Naive thymus-derived CD4-positive, alpha-beta T cell (primary cell): ENCODE measurements around the gene ARX. TPM values are rescaled to one million over a fixed set of nuclear protein-coding genes. Genes with fewer than 3 reads are reported as not detected.

ENCODE experiments used
- ATAC-seq: fragments of 150-1000 bp; cut with Tn5 transposase; 2 replicates; pipeline ENCODE4 v1.10.0; 2021; ENCODE audit warnings: mild to moderate bottlenecking, moderate library complexity
- CTCF ChIA-PET: fragments of 350-600 bp; sonication (Branson Sonifier 250); formaldehyde crosslinking; loops from one replicate; lab custom pipeline; 2021; ENCODE audit warnings: antibody characterized with exemption; lab: Charles Lee
- POLR2A ChIA-PET: fragments of 350-600 bp; sonication (Branson Sonifier 250); formaldehyde crosslinking; loops from one replicate; lab custom pipeline; 2021; ENCODE audit warnings: antibody characterized with exemption, inconsistent platforms; lab: Charles Lee
- DNase-seq, 9 donors: peaks; one replicate each; pipeline versions ENCODE4 v3.0.0 to v3.0.0-alpha.2; 2020 to 2022; ENCODE audit warnings: mixed read lengths in 1 of 9
- H3K27ac ChIP-seq: one replicate; pipeline ENCODE4 v1.7.0; 2013; ENCODE audit warnings: mild to moderate bottlenecking, low read depth, low read length, moderate library complexity
- H3K27me3 ChIP-seq, 2 donors: one replicate each; pipeline ENCODE4 v1.7.0; 2013; ENCODE audit warnings: low read length in 2 of 2, mild to moderate bottlenecking in 2 of 2, moderate library complexity in 2 of 2; ENCODE audit not compliant: control insufficient read depth in 2 of 2, insufficient read depth in 2 of 2
- H3K36me3 ChIP-seq, 3 experiments: 1 replicate in 2 of 3; 2 replicates in 1 of 3; pipeline ENCODE4 v1.7.0; 2013; ENCODE audit warnings: low read length in 3 of 3, mild to moderate bottlenecking in 3 of 3, moderate library complexity in 1 of 3; ENCODE audit not compliant: insufficient read depth in 3 of 3, control insufficient read depth in 2 of 3
- H3K4me1 ChIP-seq, 2 donors: one replicate each; pipeline ENCODE4 v1.7.0; 2013; ENCODE audit warnings: low read length in 2 of 2, mild to moderate bottlenecking in 2 of 2, moderate library complexity in 1 of 2; ENCODE audit not compliant: control insufficient read depth in 2 of 2, insufficient read depth in 2 of 2
- H3K4me3 ChIP-seq: 2 replicates; pipeline ENCODE4 v1.7.0; 2013; ENCODE audit warnings: mild to moderate bottlenecking, low read length
- H3K9me3 ChIP-seq, 3 experiments: 1 replicate in 2 of 3; 2 replicates in 1 of 3; pipeline ENCODE4 v1.7.0; 2013; ENCODE audit warnings: low read length in 3 of 3; ENCODE audit not compliant: control insufficient read depth in 2 of 3
- H3K27ac Mint-ChIP-seq, 9 donors: one replicate each; pipeline ENCODE4 v1.8.0; 2020 to 2022; ENCODE audit warnings: mixed read lengths in 9 of 9, mild to moderate bottlenecking in 8 of 9, moderate library complexity in 5 of 9, inconsistent platforms in 2 of 9
- H3K27me3 Mint-ChIP-seq, 5 donors: one replicate each; pipeline ENCODE4 v1.8.0; 2021 to 2022; ENCODE audit warnings: mixed read lengths in 5 of 5, mild to moderate bottlenecking in 1 of 5
- H3K36me3 Mint-ChIP-seq, 5 donors: one replicate each; pipeline ENCODE4 v1.8.0; 2020 to 2022; ENCODE audit warnings: mixed read lengths in 5 of 5, mild to moderate bottlenecking in 3 of 5, inconsistent platforms in 1 of 5
- H3K4me1 Mint-ChIP-seq, 7 donors: one replicate each; pipeline ENCODE4 v1.8.0; 2020 to 2022; ENCODE audit warnings: mixed read lengths in 7 of 7, mild to moderate bottlenecking in 3 of 7, inconsistent platforms in 1 of 7
- H3K4me3 Mint-ChIP-seq, 10 donors: one replicate each; pipeline ENCODE4 v1.8.0; 2020 to 2022; ENCODE audit warnings: mild to moderate bottlenecking in 10 of 10, mixed read lengths in 10 of 10, moderate library complexity in 6 of 10, inconsistent platforms in 2 of 10
- H3K9me3 Mint-ChIP-seq, 11 donors: one replicate each; pipeline ENCODE4 v1.8.0; 2020 to 2022; ENCODE audit warnings: mixed read lengths in 11 of 11, mild to moderate bottlenecking in 4 of 11, inconsistent platforms in 1 of 11, moderate library complexity in 1 of 11
- intact Hi-C, 2 donors: fragments of 100-400 bp; cut with micrococcal nuclease; formaldehyde crosslinking; loops; one replicate each; pipeline ENCODE4 v1.15.1; 2023
- polyA plus RNA-seq, 2 donors: library from polyadenylated mRNA; unstranded; fragments of 300-500 nt; fragmentation: Illumina TruSeq; gene quantifications; one replicate each; pipeline ENCODE4 v1.2.3, GENCODE V29; 2021
- total RNA-seq, 6 experiments: library from RNA in 5 of 6; stranded (reverse) in 5 of 6; gene quantifications; 1 replicate in 5 of 6; 2 replicates in 1 of 6; pipeline ENCODE4 v1.2.3 and lab custom pipeline; 2021 to 2026

Gene ARX
- total and polyA plus RNA-seq, 7 experiments from 2014 or later: not detected

GRCh38 chrX:25043192-25043591 lies 27.4 kb upstream of the ARX start:
- peaks cover 0 to 3% (median 0%) of the 10 kb centered on the region in 11 donors for H3K9me3 Mint-ChIP-seq
- H3K36me3 Mint-ChIP-seq: no peaks in the 10 kb centered on the region
- no peaks in the 10 kb centered on the region for H3K36me3 ChIP-seq
- H3K27ac ChIP-seq: no peak overlapping the region
- H3K4me1 Mint-ChIP-seq: peaks cover 0 to 5% (median 0%) of the 10 kb centered on the region in 7 donors
- no peak overlapping the region for H3K27ac Mint-ChIP-seq
- POLR2A ChIA-PET: no interaction called here
- H3K4me3 Mint-ChIP-seq: no peak overlapping the region
- H3K27me3 Mint-ChIP-seq: no peaks in the 10 kb centered on the region
- H3K4me1 ChIP-seq: no peaks in the 10 kb centered on the region
- no peaks in the 10 kb centered on the region for H3K27me3 ChIP-seq
- H3K4me3 ChIP-seq: no peak overlapping the region
- CTCF ChIA-PET: no interaction called here
- H3K9me3 ChIP-seq: no peaks in the 10 kb centered on the region
- no peak for DNase-seq
- no peak for ATAC-seq
- intact Hi-C loops: no loop called here

- no peak overlapping the region for H3K27ac Mint-ChIP-seq
- intact Hi-C loops: no loop called here
- peaks cover 0 to 3% (median 0%) of the 10 kb centered on the region in 11 donors for H3K9me3 Mint-ChIP-seq
- ChIA-PET POLR2A (no interaction called here), CTCF (no interaction called here)
- H3K4me3 Mint-ChIP-seq: no peak overlapping the region
- H3K27me3 ChIP-seq: no peaks in the 10 kb centered on the region
- no peaks in the 10 kb centered on the region for H3K36me3 Mint-ChIP-seq
- no peaks in the 10 kb centered on the region for H3K4me1 Mint-ChIP-seq
- peaks cover 0 to 7% (median 0%) of the 10 kb centered on the region in 5 donors for H3K27me3 Mint-ChIP-seq
- H3K27ac ChIP-seq: no peak overlapping the region
- no peak for ATAC-seq
- H3K36me3 ChIP-seq: no peaks in the 10 kb centered on the region
- H3K4me1 ChIP-seq: no peaks in the 10 kb centered on the region
- no peak for DNase-seq
- no peaks in the 10 kb centered on the region for H3K9me3 ChIP-seq
- no peak overlapping the region for H3K4me3 ChIP-seq
Measured at GRCh38 chrX:25039036-25039435, 23.3 kb upstream of the ARX start.

- no peaks in the 10 kb centered on the region for H3K4me1 ChIP-seq
- H3K36me3 ChIP-seq: no peaks in the 10 kb centered on the region
- Mint-ChIP-seq H3K9me3 (peaks cover 0 to 2% (median 0%) of the 10 kb centered on the region in 11 donors), H3K27me3 (peaks cover 0 to 7% (median 2%) of the 10 kb centered on the region in 5 donors), H3K4me3 (no peak overlapping the region), H3K4me1 (no peaks in the 10 kb centered on the region), H3K36me3 (no peaks in the 10 kb centered on the region), H3K27ac (no peak overlapping the region)
- no peak overlapping the region for H3K27ac ChIP-seq
- POLR2A ChIA-PET: no interaction called here
- intact Hi-C loops: no loop called here
- no peak for DNase-seq
- H3K27me3 ChIP-seq: no peaks in the 10 kb centered on the region
- ATAC-seq: no peak
- no peaks in the 10 kb centered on the region for H3K9me3 ChIP-seq
- no peak overlapping the region for H3K4me3 ChIP-seq
- CTCF ChIA-PET: no interaction called here
Measured at GRCh38 chrX:25034889-25035288, 19.1 kb upstream of the ARX start.

- Mint-ChIP-seq H3K27ac (no peak overlapping the region), H3K27me3 (peaks cover 7 to 25% (median 15%) of the 10 kb centered on the region in 5 donors), H3K4me3 (no peak overlapping the region), H3K4me1 (no peaks in the 10 kb centered on the region), H3K9me3 (peaks cover 0 to 5% (median 0%) of the 10 kb centered on the region in 11 donors), H3K36me3 (no peaks in the 10 kb centered on the region)
- H3K36me3 ChIP-seq: no peaks in the 10 kb centered on the region
- H3K4me3 ChIP-seq: no peak overlapping the region
- intact Hi-C loops: no loop called here
- ChIA-PET CTCF (no interaction called here), POLR2A (no interaction called here)
- DNase-seq: no peak
- H3K27ac ChIP-seq: no peak overlapping the region
- no peaks in the 10 kb centered on the region for H3K27me3 ChIP-seq
- no peaks in the 10 kb centered on the region for H3K4me1 ChIP-seq
- ATAC-seq: no peak
- no peaks in the 10 kb centered on the region for H3K9me3 ChIP-seq
Measured at GRCh38 chrX:25029288-25029825, 13.6 kb upstream of the ARX start.

GRCh38 chrX:25028726-25029125 lies 13.0 kb upstream of the ARX start:
- no peak for DNase-seq
- Histone ChIP-seq H3K27ac (no peak overlapping the region), H3K4me3 (no peak overlapping the region), H3K27me3 (no peaks in the 10 kb centered on the region), H3K9me3 (no peaks in the 10 kb centered on the region), H3K4me1 (no peaks in the 10 kb centered on the region), H3K36me3 (no peaks in the 10 kb centered on the region)
- ChIA-PET POLR2A (no interaction called here), CTCF (no interaction called here)
- Mint-ChIP-seq H3K27me3 (peaks cover 14 to 31% (median 22%) of the 10 kb centered on the region in 5 donors), H3K36me3 (no peaks in the 10 kb centered on the region), H3K9me3 (peaks cover 0 to 5% (median 0%) of the 10 kb centered on the region in 11 donors), H3K4me1 (peaks cover 0 to under 1% (median 0%) of the 10 kb centered on the region in 7 donors), H3K27ac (no peak overlapping the region), H3K4me3 (no peak overlapping the region)
- no peak for ATAC-seq
- intact Hi-C loops: no loop called here

GRCh38 chrX:25026576-25026975 lies 10.8 kb upstream of the ARX start:
- POLR2A ChIA-PET: no interaction called here
- Mint-ChIP-seq H3K36me3 (peaks cover 0 to 7% (median 0%) of the 10 kb centered on the region in 5 donors), H3K4me3 (no peak overlapping the region), H3K4me1 (peaks cover 2 to 16% (median 9%) of the 10 kb centered on the region in 7 donors), H3K27ac (no peak overlapping the region), H3K27me3 (peaks cover 26 to 49% (median 36%) of the 10 kb centered on the region in 5 donors), H3K9me3 (peaks cover 0 to 8% (median 0%) of the 10 kb centered on the region in 11 donors)
- DNase-seq (no peak), ATAC-seq (no peak)
- no peaks in the 10 kb centered on the region for H3K4me1 ChIP-seq
- H3K27me3 ChIP-seq: no peaks in the 10 kb centered on the region
- no peaks in the 10 kb centered on the region for H3K9me3 ChIP-seq
- H3K36me3 ChIP-seq: no peaks in the 10 kb centered on the region
- CTCF ChIA-PET: no interaction called here
- H3K27ac ChIP-seq: no peak overlapping the region
- H3K4me3 ChIP-seq: no peak overlapping the region
- intact Hi-C loops: no loop called here

GRCh38 chrX:25025615-25026014 lies 9.8 kb upstream of the ARX start:
- peaks cover 0 to 7% of the 10 kb centered on the region in 2 donors for H3K4me1 ChIP-seq
- ChIA-PET POLR2A (no interaction called here), CTCF (no interaction called here)
- H3K9me3 ChIP-seq: no peaks in the 10 kb centered on the region
- peaks cover 0 to 5% of the 10 kb centered on the region in 2 donors for H3K27me3 ChIP-seq
- H3K36me3 ChIP-seq: no peaks in the 10 kb centered on the region
- DNase-seq (no peak), ATAC-seq (no peak)
- no peak overlapping the region for H3K27ac Mint-ChIP-seq
- peaks cover 0 to 8% (median 0%) of the 10 kb centered on the region in 11 donors for H3K9me3 Mint-ChIP-seq
- no peak overlapping the region for H3K27ac ChIP-seq
- peaks cover 4 to 23% (median 11%) of the 10 kb centered on the region in 7 donors for H3K4me1 Mint-ChIP-seq
- H3K36me3 Mint-ChIP-seq: peaks cover 0 to 9% (median 0%) of the 10 kb centered on the region in 5 donors
- H3K4me3 Mint-ChIP-seq: no peak overlapping the region
- H3K27me3 Mint-ChIP-seq: peaks cover 29 to 57% (median 41%) of the 10 kb centered on the region in 5 donors
- intact Hi-C loops: no loop called here
- no peak overlapping the region for H3K4me3 ChIP-seq
